Parietal lobe (tissue), 2 donors: ENCODE measurements around the gene TAF11L6. TPM values are rescaled to one million over a fixed set of nuclear protein-coding genes. Genes with fewer than 3 reads are reported as not detected.

Experiments
- small RNA-seq: library from RNA; depleted of rRNA; stranded (forward); fragments of <200 nt; gene quantifications from one replicate; pipeline ENCODE3, GENCODE V24; 2014; ENCODE audit warnings: low replicate concordance
- total RNA-seq: library from RNA; depleted of rRNA; stranded (reverse); fragments of >200 nt; gene quantifications from one replicate; pipeline ENCODE4 v1.2.3, GENCODE V29; 2014

TAF11L6 gene
- not detected for total RNA-seq

GRCh38 chr5:17528369-17528768 lies at the start of gene TAF11L6:
Gene TAF11L6 (plus strand): TSS chr5:17528669.

DNA sequence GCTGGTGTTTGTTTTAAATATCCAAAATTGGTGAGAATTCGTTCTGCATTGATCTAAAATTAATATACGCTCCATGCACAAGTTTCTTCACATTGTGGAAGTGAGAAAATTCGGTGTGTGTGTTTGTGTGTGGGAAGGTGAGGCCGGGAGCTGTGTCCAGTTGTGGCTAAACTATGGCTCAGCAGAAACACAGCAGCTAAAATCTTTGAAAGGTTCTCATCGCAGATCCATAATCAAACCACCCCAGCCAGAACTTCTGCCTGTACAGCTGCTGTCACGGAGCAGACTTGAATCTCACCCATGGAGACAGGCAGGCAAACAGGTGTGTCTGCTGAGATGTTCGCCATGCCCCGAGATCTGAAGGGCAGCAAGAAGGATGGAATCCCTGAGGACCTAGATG lies 30.5 kb upstream of the TAF11L6 start, which contains the start of gene TAF11L2:
Gene TAF11L2, plus strand, starts transcription at position 301 of the 400 bp plus-strand sequence.

DNA sequence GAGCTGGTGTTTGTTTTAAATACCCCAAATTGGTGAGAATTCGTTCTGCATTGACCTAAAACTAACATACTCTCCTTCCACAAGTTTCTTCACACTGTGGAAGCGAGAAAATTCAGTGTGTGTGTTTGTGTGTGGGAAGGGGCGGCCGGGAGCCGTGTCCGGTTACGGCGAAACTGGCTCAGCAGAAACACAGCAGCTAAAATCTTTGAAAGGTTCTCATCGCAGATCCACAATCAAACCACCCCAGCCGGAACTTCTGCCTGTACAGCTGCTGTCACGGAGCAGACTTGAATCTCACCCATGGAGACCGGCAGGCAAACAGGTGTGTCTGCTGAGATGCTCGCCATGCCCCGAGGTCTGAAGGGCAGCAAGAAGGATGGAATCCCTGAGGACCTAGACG lies 10.4 kb upstream of the TAF11L6 start, which contains the start of gene TAF11L3:
Gene TAF11L3, plus strand, starts transcription at position 301 of the 400 bp plus-strand sequence.

DNA sequence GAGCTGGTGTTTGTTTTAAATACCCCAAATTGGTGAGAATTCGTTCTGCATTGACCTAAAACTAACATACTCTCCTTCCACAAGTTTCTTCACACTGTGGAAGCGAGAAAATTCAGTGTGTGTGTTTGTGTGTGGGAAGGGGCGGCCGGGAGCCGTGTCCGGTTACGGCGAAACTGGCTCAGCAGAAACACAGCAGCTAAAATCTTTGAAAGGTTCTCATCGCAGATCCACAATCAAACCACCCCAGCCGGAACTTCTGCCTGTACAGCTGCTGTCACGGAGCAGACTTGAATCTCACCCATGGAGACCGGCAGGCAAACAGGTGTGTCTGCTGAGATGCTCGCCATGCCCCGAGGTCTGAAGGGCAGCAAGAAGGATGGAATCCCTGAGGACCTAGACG lies 7.0 kb upstream of the TAF11L6 start, which contains the start of gene TAF11L4:
Gene TAF11L4, plus strand, starts transcription at position 301 of the 400 bp plus-strand sequence.

DNA sequence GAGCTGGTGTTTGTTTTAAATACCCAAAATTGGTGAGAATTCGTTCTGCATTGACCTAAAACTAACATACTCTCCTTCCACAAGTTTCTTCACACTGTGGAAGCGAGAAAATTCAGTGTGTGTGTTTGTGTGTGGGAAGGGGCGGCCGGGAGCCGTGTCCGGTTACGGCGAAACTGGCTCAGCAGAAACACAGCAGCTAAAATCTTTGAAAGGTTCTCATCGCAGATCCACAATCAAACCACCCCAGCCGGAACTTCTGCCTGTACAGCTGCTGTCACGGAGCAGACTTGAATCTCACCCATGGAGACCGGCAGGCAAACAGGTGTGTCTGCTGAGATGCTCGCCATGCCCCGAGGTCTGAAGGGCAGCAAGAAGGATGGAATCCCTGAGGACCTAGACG lies 3.5 kb upstream of the TAF11L6 start, which contains the start of gene TAF11L5:
Gene TAF11L5, plus strand, starts transcription at position 301 of the 400 bp plus-strand sequence.

Small RNAs within 50 kb of the gene (small RNA-seq; reads per million reads assigned to genes)
- gene AC106774.3, result not detected

Other genes starting within 250 kb of the TAF11L6 start
- not detected for gene TAF11L2, start 30.4 kb upstream of the TAF11L6 start, total RNA-seq
- gene TAF11L3, start 10.3 kb upstream of the TAF11L6 start, total RNA-seq, result not detected
- not detected for gene TAF11L4, start 6.9 kb upstream of the TAF11L6 start, total RNA-seq
- gene TAF11L5, start 3.4 kb upstream of the TAF11L6 start, total RNA-seq, result not detected
- gene TAF11L7, start 57.1 kb downstream of the TAF11L6 start, total RNA-seq, result not detected
- gene TAF11L8, start 62.3 kb downstream of the TAF11L6 start, total RNA-seq, result not detected
- gene TAF11L9, start 65.7 kb downstream of the TAF11L6 start, total RNA-seq, result not detected
- not detected for gene TAF11L10, start 69.2 kb downstream of the TAF11L6 start, total RNA-seq
- not detected for gene TAF11L11, start 75.5 kb downstream of the TAF11L6 start, total RNA-seq
- not detected for gene TAF11L12, start 81.7 kb downstream of the TAF11L6 start, total RNA-seq
- gene TAF11L13, start 103.4 kb downstream of the TAF11L6 start, total RNA-seq, result not detected
- gene TAF11L14, start 105.8 kb downstream of the TAF11L6 start, total RNA-seq, result not detected